HepG2 (cell line): Measurements from ENCODE around the gene WDR54. TPM values are rescaled to one million over a fixed set of nuclear protein-coding genes. Genes with fewer than 3 reads are reported as not detected.
A peak's percentile ranks its signal among the peaks of the same experiment; 100 is the strongest.

Experiments
- ARID3A ChIP-seq: IDR thresholded peaks from 2 replicates; pipeline ENCODE4 v1.6.1; 2012; ENCODE audit warnings: low read depth, low read length, improper control_type of control experiment
- ARNT2 ChIP-seq: sonication (generic); formaldehyde crosslinking; IDR thresholded peaks from 2 replicates; pipeline ENCODE4 v1.8.0; 2022; ENCODE audit warnings: mild to moderate bottlenecking, low read depth, missing genetic modification reagents, moderate library complexity
- DZIP1 ChIP-seq: sonication (generic); formaldehyde crosslinking; IDR thresholded peaks from 2 replicates; pipeline ENCODE4 v1.5.0; 2020; ENCODE audit warnings: mild to moderate bottlenecking, missing genetic modification reagents
- HMGA1 ChIP-seq: sonication (generic); formaldehyde crosslinking; conservative IDR thresholded peaks from 2 replicates; pipeline ENCODE4 v1.4.0; 2020; ENCODE audit warnings: missing genetic modification reagents
- IKZF1 ChIP-seq: fragments of 450-650 bp; IDR thresholded peaks from 2 replicates; pipeline ENCODE4 v1.7.1; 2016
- KAT7 ChIP-seq: IDR thresholded peaks from 2 replicates; pipeline ENCODE4 v1.6.1; 2018; ENCODE audit warnings: borderline replicate concordance, missing compliant biosample characterization
- NCOR1 ChIP-seq: fragments of 200-600 bp; sonication (generic); IDR thresholded peaks from 2 replicates; pipeline ENCODE4 v1.7.0; 2017; ENCODE audit warnings: antibody characterized with exemption, low read length, borderline replicate concordance
- NR0B2 ChIP-seq: sonication (generic); formaldehyde crosslinking; IDR thresholded peaks from 2 replicates; pipeline ENCODE4 v1.4.0; 2020; ENCODE audit warnings: mild to moderate bottlenecking, missing genetic modification reagents
- PPARG ChIP-seq: conservative IDR thresholded peaks from 2 replicates; pipeline ENCODE4 v1.6.1; 2016; ENCODE audit warnings: missing biosample characterization, missing genetic modification reagents
- SIX1 ChIP-seq: sonication (generic); formaldehyde crosslinking; IDR thresholded peaks from 2 replicates; pipeline ENCODE4 v1.4.0; 2020; ENCODE audit warnings: missing genetic modification reagents, borderline replicate concordance
- TAF1 ChIP-seq: sonication (generic); formaldehyde crosslinking; IDR thresholded peaks from 2 replicates; pipeline ENCODE4 v1.4.0; 2020; ENCODE audit warnings: missing genetic modification reagents
- ZFP36L2 ChIP-seq: sonication (generic); formaldehyde crosslinking; IDR thresholded peaks from 2 replicates; pipeline ENCODE4 v1.4.0; 2020; ENCODE audit warnings: missing genetic modification reagents
- ZFP62 ChIP-seq: sonication (generic); formaldehyde crosslinking; IDR thresholded peaks from 2 replicates; pipeline ENCODE4 v1.4.0; 2020; ENCODE audit warnings: missing genetic modification reagents
- ZFP91 ChIP-seq: sonication (generic); formaldehyde crosslinking; IDR thresholded peaks from 2 replicates; pipeline ENCODE4 v1.9.0; 2022; ENCODE audit warnings: missing genetic modification reagents, mild to moderate bottlenecking, borderline replicate concordance
- ZMAT5 ChIP-seq: sonication (generic); formaldehyde crosslinking; IDR thresholded peaks from 2 replicates; pipeline ENCODE4 v1.5.0; 2020; ENCODE audit warnings: mild to moderate bottlenecking, low read depth, missing genetic modification reagents, borderline replicate concordance
- ZNF121 ChIP-seq: sonication (generic); formaldehyde crosslinking; IDR thresholded peaks from 2 replicates; pipeline ENCODE4 v1.5.0; 2020; ENCODE audit warnings: mild to moderate bottlenecking, missing genetic modification reagents
- ZNF136 ChIP-seq: sonication (generic); formaldehyde crosslinking; IDR thresholded peaks from 2 replicates; pipeline ENCODE4 v1.8.1; 2022; ENCODE audit warnings: low read depth, mild to moderate bottlenecking, moderate library complexity, missing genetic modification reagents
- ZNF180 ChIP-seq: sonication (generic); formaldehyde crosslinking; IDR thresholded peaks from 2 replicates; pipeline ENCODE4 v1.4.0; 2020; ENCODE audit warnings: low read depth, missing genetic modification reagents, borderline replicate concordance
- ZNF329 ChIP-seq: sonication (generic); formaldehyde crosslinking; IDR thresholded peaks from 2 replicates; pipeline ENCODE4 v1.9.0; 2021; ENCODE audit warnings: low read depth, mild to moderate bottlenecking, missing genetic modification reagents
- ZNF367 ChIP-seq: sonication (generic); formaldehyde crosslinking; IDR thresholded peaks from 2 replicates; pipeline ENCODE4 v1.4.0; 2020; ENCODE audit warnings: missing genetic modification reagents, borderline replicate concordance
- ZNF430 ChIP-seq: sonication (generic); formaldehyde crosslinking; IDR thresholded peaks from 2 replicates; pipeline ENCODE4 v1.9.0; 2021; ENCODE audit warnings: mild to moderate bottlenecking, missing genetic modification reagents
- ZNF552 ChIP-seq: sonication (generic); formaldehyde crosslinking; IDR thresholded peaks from 2 replicates; pipeline ENCODE4 v1.9.0; 2022; ENCODE audit warnings: missing genetic modification reagents, mild to moderate bottlenecking, borderline replicate concordance
- ZNF749 ChIP-seq: sonication (generic); formaldehyde crosslinking; IDR thresholded peaks from 2 replicates; pipeline ENCODE4 v1.8.0; 2022; ENCODE audit warnings: mild to moderate bottlenecking, missing genetic modification reagents, moderate library complexity, borderline replicate concordance
- ZSCAN22 ChIP-seq: sonication (generic); formaldehyde crosslinking; IDR thresholded peaks from 2 replicates; pipeline ENCODE4 v1.4.0; 2020; ENCODE audit warnings: mild to moderate bottlenecking, missing genetic modification reagents
- polyA plus RNA-seq, 8 experiments: library from polyadenylated mRNA; depleted of rRNA in 3 of 8; stranded (reverse) in 7 of 8; unstranded in 1 of 8; fragments of >200 nt; fragmentation: Illumina TruSeq in 4 of 8; extraction: Trizol in 4 of 8; gene quantifications; 2 replicates each; pipeline versions ENCODE4 v1.2.1 to v1.2.3, GENCODE V29; 2011 to 2016; ENCODE audit warnings: low read depth in 4 of 8, missing spikeins in 1 of 8, mixed read lengths in 1 of 8; ENCODE audit not compliant: insufficient read depth in 1 of 8
- total RNA-seq, 5 experiments: library from RNA; depleted of rRNA; stranded (reverse); fragments of >200 nt; fragmentation: Illumina TruSeq; extraction: Trizol; gene quantifications; 2 replicates each; pipeline ENCODE4 v1.2.3, GENCODE V29; 2016; ENCODE audit warnings: low read depth in 1 of 5

WDR54 gene
- total and polyA plus RNA-seq, 2 of the 13 experiments (the other 11 are each of a cell fraction or from before 2014, with no cell fraction given), result 2.0 to 17.3 TPM

- TF ChIP-seq DZIP1 (CRISPR knock-in tag), result no peak
- TF ChIP-seq TAF1 (CRISPR knock-in tag), result no peak; the same call in none of the 2 replicates
- no peak for TF ChIP-seq ZNF180
- peak; percentile 47; the same call in 1 of the 2 replicates for TF ChIP-seq ZNF136 (CRISPR knock-in tag)
- peak; percentile 44; the same call in 1 of the 2 replicates for TF ChIP-seq ZNF121 (CRISPR knock-in tag)
- no peak for TF ChIP-seq ARID3A
- peak; percentile 50; the same call in 1 of the 2 replicates for TF ChIP-seq SIX1 (CRISPR knock-in tag)
- no peak; the same call in 1 of the 2 replicates for TF ChIP-seq PPARG (CRISPR knock-in tag)
- TF ChIP-seq ZNF367, result no peak
- peak; percentile 50; the same call in 1 of the 2 replicates for TF ChIP-seq NCOR1
- TF ChIP-seq KAT7 (CRISPR knock-in tag), result peak; percentile 88; the same call in 1 of the 2 replicates
- no peak for TF ChIP-seq IKZF1
- TF ChIP-seq ZNF329 (CRISPR knock-in tag), result no peak
- TF ChIP-seq ZNF552 (CRISPR knock-in tag), result peak; percentile 88
- TF ChIP-seq ZSCAN22 (CRISPR knock-in tag), result 0 out of 2 replicates have a peak, but pooled peaks have one; percentile 62
- TF ChIP-seq ZNF430 (CRISPR knock-in tag), result peak; percentile 96
- no peak for TF ChIP-seq ZFP36L2 (CRISPR knock-in tag)
- peak; percentile 60 for TF ChIP-seq NR0B2 (CRISPR knock-in tag)
- TF ChIP-seq ZNF749 (CRISPR knock-in tag), result no peak
- peak; percentile 12; the same call in 1 of the 2 replicates for TF ChIP-seq ARNT2 (CRISPR knock-in tag)
- TF ChIP-seq ZMAT5, result no peak
- peak; percentile 82; the same call in 1 of the 2 replicates for TF ChIP-seq ZFP91 (CRISPR knock-in tag)
- no peak for TF ChIP-seq ZFP62
- no peak for TF ChIP-seq HMGA1 (CRISPR knock-in tag)
Observed at GRCh38 chr2:74457549-74458131, 36.1 kb downstream of the WDR54 start (continued).
